Activated CD8-positive, alpha-beta memory T cell treated with anti-CD3 and anti-CD28 coated beads, Interleukin-2, amount 50 U/mL, for 24 hours (primary cell): Measurements from ENCODE around the gene TUBB8B.
"Not testable (repeated sequence)": the region's sequence is repeated elsewhere in the genome, so short reads cannot be mapped to it uniquely, and the experiment has no call there.

Experiments used
- DNase-seq: peaks from one replicate; pipeline ENCODE4 v3.0.0-alpha.2; 2020; ENCODE audit errors: extremely low read depth

The TUBB8B gene

GRCh38 chr18:49176-49665, at the start of gene TUBB8B:
Gene TUBB8B, minus strand, starts transcription at chr18:49615. Its CDS starts 58 bp downstream, at chr18:49557.
- DNase-seq = not testable (repeated sequence)

- DNase-seq = not testable (repeated sequence)
These were observed 48.0 kb upstream of the TUBB8B start for GRCh38 chr18:97252-97914.

- DNase-seq = not testable (repeated sequence)
These were observed 47.3 kb upstream of the TUBB8B start for GRCh38 chr18:96767-97131.

GRCh38 chr18:96101-96766, 46.8 kb upstream of the TUBB8B start:
- not testable (repeated sequence) for DNase-seq

- DNase-seq = not testable (repeated sequence)
These were observed 46.2 kb upstream of the TUBB8B start for GRCh38 chr18:95580-95979.

- not testable (repeated sequence) for DNase-seq
These were observed 44.5 kb upstream of the TUBB8B start for GRCh38 chr18:93897-94408.

- DNase-seq = not testable (repeated sequence)
These were observed 42.1 kb upstream of the TUBB8B start for GRCh38 chr18:91561-91960.

GRCh38 chr18:90396-91193, 41.2 kb upstream of the TUBB8B start:
- not testable (repeated sequence) for DNase-seq

- DNase-seq = not testable (repeated sequence)
These were observed 39.7 kb upstream of the TUBB8B start for GRCh38 chr18:89124-89523.

- DNase-seq = not testable (repeated sequence)
These were observed 35.4 kb upstream of the TUBB8B start for GRCh38 chr18:84801-85200.

GRCh38 chr18:82626-83209, 33.3 kb upstream of the TUBB8B start:
- DNase-seq = not testable (repeated sequence)

GRCh38 chr18:80881-81280, 31.5 kb upstream of the TUBB8B start:
- not testable (repeated sequence) for DNase-seq

- DNase-seq = not testable (repeated sequence)
These were observed 30.8 kb upstream of the TUBB8B start for GRCh38 chr18:80202-80601.

GRCh38 chr18:75525-76160, 26.2 kb upstream of the TUBB8B start:
- not testable (repeated sequence) for DNase-seq

GRCh38 chr18:73181-73777, 23.9 kb upstream of the TUBB8B start:
- not testable (repeated sequence) for DNase-seq

GRCh38 chr18:67701-68100, 18.3 kb upstream of the TUBB8B start:
- DNase-seq = not testable (repeated sequence)

GRCh38 chr18:64279-64678, 14.9 kb upstream of the TUBB8B start:
- DNase-seq = not testable (repeated sequence)

GRCh38 chr18:63656-64055, 14.2 kb upstream of the TUBB8B start:
- DNase-seq = not testable (repeated sequence)

GRCh38 chr18:54388-54787, 5.0 kb upstream of the TUBB8B start:
- not testable (repeated sequence) for DNase-seq

GRCh38 chr18:48696-49095, 719 bp downstream of the TUBB8B start:
- DNase-seq = not testable (repeated sequence)

- DNase-seq = not testable (repeated sequence)
These were observed 36.2 kb downstream of the TUBB8B start for GRCh38 chr18:13177-13576.
